SW480 (cell line): Measurements from ENCODE around the gene ITIH1.

Experiments
- DNase-seq: peaks from one replicate; pipeline ENCODE4 v3.0.0-alpha.2; 2016; ENCODE audit warnings: low spot score

ITIH1 gene

GRCh38 chr3:52841211-52841980 is 64.0 kb downstream of the ITIH1 start:
- no peak for DNase-seq
